ENCODE data around the gene LRRFIP2.

- TF ChIP-seq CTCF (IDR thresholded peaks at IDR 0.05), result no peak
- TF ChIP-seq POLR2A (IDR thresholded peaks at IDR 0.05), result no peak
Observed at GRCh38 chr3:37131860-37132144, 42.6 kb downstream of the LRRFIP2 start.

Data from upper lobe of left lung (tissue), 4 donors.